Mesenchymal stem cell (in vitro differentiated cells and primary cell): Measurements from ENCODE around the gene RGPD3.
"Not testable (repeated sequence)": the region's sequence is repeated elsewhere in the genome, so short reads cannot be mapped to it uniquely, and the experiment has no call there.

Experiments used
- DNase-seq: peaks from one replicate; pipeline ENCODE4 v3.0.0-alpha.2; 2013
- H2AFZ ChIP-seq: one replicate; pipeline ENCODE4 v1.6.1; 2013; ENCODE audit warnings: low read depth, mild to moderate bottlenecking, control low read depth, inconsistent platforms, low read length, moderate library complexity
- H2AK5ac ChIP-seq: 2 replicates; pipeline ENCODE4 v1.6.1; 2013; ENCODE audit warnings: low read length, moderate library complexity, mild to moderate bottlenecking, inconsistent platforms; ENCODE audit not compliant: severe bottlenecking
- H2BK120ac ChIP-seq: one replicate; pipeline ENCODE4 v1.6.1; 2013; ENCODE audit warnings: low read depth, mild to moderate bottlenecking, inconsistent platforms, low read length, moderate library complexity
- H2BK12ac ChIP-seq, 2 experiments: one replicate each; pipeline ENCODE4 v1.6.1; 2013; ENCODE audit warnings: inconsistent platforms in 2 of 2, low read length in 2 of 2, mild to moderate bottlenecking in 2 of 2, moderate library complexity in 2 of 2, control low read depth in 1 of 2
- H2BK15ac ChIP-seq: one replicate; pipeline ENCODE4 v1.6.1; 2013; ENCODE audit warnings: mild to moderate bottlenecking, low read depth, inconsistent platforms; ENCODE audit not compliant: poor library complexity, severe bottlenecking
- H2BK5ac ChIP-seq: 2 replicates; pipeline ENCODE4 v1.6.1; 2013; ENCODE audit warnings: low read depth, mild to moderate bottlenecking, low read length, control low read depth, inconsistent platforms; ENCODE audit not compliant: poor library complexity, severe bottlenecking
- H3K14ac ChIP-seq, 2 experiments: one replicate each; pipeline ENCODE4 v1.6.1; 2013; ENCODE audit warnings: inconsistent platforms in 2 of 2, low read length in 2 of 2, control low read depth in 1 of 2, mild to moderate bottlenecking in 1 of 2, moderate library complexity in 1 of 2
- H3K18ac ChIP-seq, 2 experiments: one replicate each; pipeline ENCODE4 v1.6.1; 2013; ENCODE audit warnings: inconsistent platforms in 2 of 2, low read length in 2 of 2, control low read depth in 1 of 2, low read depth in 1 of 2, mild to moderate bottlenecking in 1 of 2
- H3K23ac ChIP-seq, 2 experiments: one replicate each; pipeline ENCODE4 v1.6.1; 2013; ENCODE audit warnings: inconsistent platforms in 2 of 2, low read length in 2 of 2, mild to moderate bottlenecking in 2 of 2, moderate library complexity in 2 of 2, control low read depth in 1 of 2
- H3K27ac ChIP-seq: 2 replicates; pipeline ENCODE4 v1.5.1; 2013; ENCODE audit warnings: mild to moderate bottlenecking, moderate library complexity, low read length, control low read depth, inconsistent platforms; ENCODE audit not compliant: poor library complexity, severe bottlenecking
- H3K27me3 ChIP-seq, 2 experiments: 2 replicates each; pipeline versions ENCODE4 v1.6.1 to v1.7.0; 2013; ENCODE audit warnings: low read length in 2 of 2, mild to moderate bottlenecking in 2 of 2, moderate library complexity in 2 of 2, control low read depth in 1 of 2, inconsistent platforms in 1 of 2; ENCODE audit not compliant: control insufficient read depth in 1 of 2, insufficient read depth in 1 of 2
- H3K36me3 ChIP-seq, 2 experiments: 2 replicates each; pipeline versions ENCODE4 v1.6.1 to v1.7.0; 2013; ENCODE audit warnings: low read length in 2 of 2, control low read depth in 1 of 2, inconsistent platforms in 1 of 2, low read depth in 1 of 2, mild to moderate bottlenecking in 1 of 2; ENCODE audit not compliant: insufficient read depth in 2 of 2, control insufficient read depth in 1 of 2
- H3K4ac ChIP-seq, 2 experiments: one replicate each; pipeline ENCODE4 v1.6.1; 2013; ENCODE audit warnings: inconsistent platforms in 2 of 2, low read length in 2 of 2, mild to moderate bottlenecking in 2 of 2, moderate library complexity in 2 of 2, control low read depth in 1 of 2, low read depth in 1 of 2
- H3K4me1 ChIP-seq: 2 replicates; pipeline ENCODE4 v1.6.1; 2013; ENCODE audit warnings: low read depth, low read length, control low read depth; ENCODE audit not compliant: control insufficient read depth, insufficient read depth
- H3K4me2 ChIP-seq: 2 replicates; pipeline ENCODE4 v1.6.1; 2013; ENCODE audit warnings: low read length, mild to moderate bottlenecking, inconsistent platforms; ENCODE audit not compliant: poor library complexity, severe bottlenecking
- H3K4me3 ChIP-seq, 2 experiments: 2 replicates each; pipeline versions ENCODE4 v1.5.1 to v1.7.0; 2013; ENCODE audit warnings: low read length in 2 of 2, mild to moderate bottlenecking in 2 of 2, control low read depth in 1 of 2, low read depth in 1 of 2; ENCODE audit not compliant: insufficient read depth in 1 of 2
- H3K79me1 ChIP-seq: replicated peaks from 2 replicates; pipeline ENCODE4 v1.6.1; 2013; ENCODE audit warnings: mild to moderate bottlenecking, control low read depth, low read length, inconsistent platforms; ENCODE audit not compliant: poor library complexity, severe bottlenecking
- H3K9ac ChIP-seq: 2 replicates; pipeline ENCODE4 v1.7.0; 2013; ENCODE audit warnings: mild to moderate bottlenecking, low read length, moderate library complexity
- H3K9me3 ChIP-seq: 2 replicates; pipeline ENCODE4 v1.7.0; 2013; ENCODE audit warnings: mild to moderate bottlenecking, low read length; ENCODE audit not compliant: control insufficient read depth
- H4K8ac ChIP-seq: one replicate; pipeline ENCODE4 v1.6.1; 2013; ENCODE audit warnings: inconsistent platforms, mild to moderate bottlenecking, low read length, moderate library complexity
- H4K91ac ChIP-seq: one replicate; pipeline ENCODE4 v1.6.1; 2013; ENCODE audit warnings: mild to moderate bottlenecking, low read length, inconsistent platforms
- WGBS: methylation state at CpG from one replicate; pipeline ENCODE4 v1.1.7; 2013; ENCODE audit warnings: mixed read lengths; 5-methylcytosine and 5-hydroxymethylcytosine counted together

The RGPD3 gene

DNA sequence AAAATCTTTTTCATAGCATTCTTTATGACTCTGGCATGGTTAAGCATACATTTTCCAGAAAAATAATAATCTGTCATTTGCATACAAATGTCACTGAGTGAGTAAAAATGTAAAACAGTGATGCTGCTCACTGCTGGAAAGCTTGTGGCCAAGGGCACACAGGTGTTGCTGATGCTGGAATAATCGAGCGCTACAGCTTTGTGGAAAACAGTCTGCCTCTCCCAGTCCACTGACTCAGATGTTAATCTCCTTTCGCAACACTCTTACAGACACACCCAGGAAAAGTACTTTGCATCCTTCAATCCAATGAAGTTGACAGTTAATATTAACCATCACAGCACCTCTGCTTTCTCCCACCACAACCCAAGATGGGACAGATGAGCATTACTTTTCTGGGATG lies 46.6 kb upstream of the RGPD3 start:
- not testable (repeated sequence) for H3K18ac ChIP-seq, H3K23ac ChIP-seq, H3K36me3 ChIP-seq, H3K27ac ChIP-seq, H4K91ac ChIP-seq, H4K8ac ChIP-seq, H3K79me1 ChIP-seq, H3K14ac ChIP-seq, H2AFZ ChIP-seq, H3K9me3 ChIP-seq, H2BK5ac ChIP-seq, H2AK5ac ChIP-seq, H2BK120ac ChIP-seq, H3K4me1 ChIP-seq, H3K9ac ChIP-seq, H3K4ac ChIP-seq, H3K27me3 ChIP-seq, H3K4me3 ChIP-seq, H2BK12ac ChIP-seq, H2BK15ac ChIP-seq, H3K4me2 ChIP-seq
- 92% methylated on average over 3 of the region's 3 CpGs for WGBS
- DNase-seq, result peak; percentile 4

DNA sequence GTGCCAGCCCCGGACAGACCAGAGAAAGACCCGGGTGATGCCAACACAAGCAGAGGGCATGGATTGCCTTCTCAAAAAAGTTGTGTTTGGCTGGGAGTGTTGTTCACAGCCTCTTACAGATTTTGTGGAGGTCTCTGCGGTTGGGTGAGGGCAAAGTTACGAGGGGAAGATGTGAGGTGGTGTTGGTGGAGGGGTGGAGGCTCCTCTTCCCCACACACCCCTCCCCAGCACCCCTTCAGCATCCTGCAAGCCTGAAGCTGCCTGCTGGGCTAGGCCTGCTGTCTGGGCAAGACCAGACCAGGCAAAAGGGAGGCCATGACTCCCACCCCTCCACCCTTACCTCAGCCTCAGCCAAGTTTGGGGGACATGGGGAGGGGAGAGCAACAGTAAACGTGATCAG lies 45.2 kb upstream of the RGPD3 start:
- 100% methylated on average over 2 of the region's 5 CpGs for WGBS
- H3K18ac ChIP-seq, H2AK5ac ChIP-seq, H3K36me3 ChIP-seq, H3K4me2 ChIP-seq, H3K9me3 ChIP-seq, H3K9ac ChIP-seq, H3K4me3 ChIP-seq, H3K14ac ChIP-seq, H3K23ac ChIP-seq, H2BK120ac ChIP-seq, H3K4ac ChIP-seq, H2BK12ac ChIP-seq, H2BK15ac ChIP-seq, H3K27me3 ChIP-seq, H3K79me1 ChIP-seq, H3K27ac ChIP-seq, H2AFZ ChIP-seq, H4K8ac ChIP-seq, DNase-seq, H3K4me1 ChIP-seq, H4K91ac ChIP-seq, H2BK5ac ChIP-seq: not testable (repeated sequence)

DNA sequence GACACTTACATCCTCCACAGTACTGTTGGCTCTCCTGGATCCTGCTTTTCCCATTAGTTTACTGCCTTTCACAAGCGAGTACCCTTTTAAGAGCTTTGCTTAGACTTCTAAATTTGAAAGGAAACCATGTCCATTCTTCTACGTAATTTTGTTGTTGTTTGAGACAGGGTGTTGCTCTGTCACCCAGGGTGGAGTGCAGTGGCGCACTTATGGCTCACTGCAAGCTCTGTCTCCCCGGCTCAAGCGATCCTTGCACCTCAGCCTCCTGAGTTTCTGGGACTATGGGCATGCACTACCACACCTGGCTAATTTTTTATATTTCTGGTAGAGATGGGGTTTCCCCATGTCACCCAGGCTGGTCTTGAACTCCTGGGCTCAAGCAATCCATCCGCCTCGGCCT lies 43.7 kb upstream of the RGPD3 start:
- H2BK120ac ChIP-seq, H3K23ac ChIP-seq, H2BK5ac ChIP-seq, H3K79me1 ChIP-seq, H3K4me2 ChIP-seq, H3K18ac ChIP-seq, H3K4ac ChIP-seq, H3K27ac ChIP-seq, H3K36me3 ChIP-seq, H2AFZ ChIP-seq, H2AK5ac ChIP-seq, H3K27me3 ChIP-seq, H2BK12ac ChIP-seq, H2BK15ac ChIP-seq, DNase-seq, H3K9me3 ChIP-seq, H4K8ac ChIP-seq, H4K91ac ChIP-seq, H3K4me1 ChIP-seq, H3K14ac ChIP-seq: not testable (repeated sequence)
- Histone ChIP-seq H3K4me3 (peak overlapping the region in 1 of 2 experiments; percentile 61), H3K9ac (peak overlapping the region; percentile 75)
- WGBS, result 90% methylated on average over 5 of the region's 7 CpGs

DNA sequence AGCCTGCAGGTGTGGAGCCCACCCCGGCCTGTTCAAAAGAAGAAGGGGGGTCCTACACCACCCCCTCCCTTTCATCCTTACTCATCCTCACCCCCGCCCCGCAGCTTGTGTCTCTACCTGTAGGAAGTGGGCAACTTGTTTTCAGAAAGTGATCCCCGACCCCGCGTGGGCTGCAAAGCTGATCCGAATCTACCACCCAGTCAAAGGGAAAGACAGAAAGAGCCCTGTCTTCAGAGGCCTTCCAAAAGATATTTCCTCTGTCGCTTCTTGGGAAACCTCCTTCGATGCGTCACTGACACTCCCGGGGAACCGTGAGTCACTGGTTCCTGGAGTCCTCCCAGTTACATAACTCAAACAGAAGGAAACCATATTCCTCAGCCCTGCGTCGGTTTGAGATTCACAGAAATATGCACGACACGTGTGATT lies 43.3 kb upstream of the RGPD3 start:
- H2BK12ac ChIP-seq, H3K18ac ChIP-seq, H3K36me3 ChIP-seq, H3K4ac ChIP-seq, H2AK5ac ChIP-seq, H4K8ac ChIP-seq, H3K23ac ChIP-seq, H2BK15ac ChIP-seq, H3K9me3 ChIP-seq, H2AFZ ChIP-seq, H4K91ac ChIP-seq, H3K27ac ChIP-seq, H3K14ac ChIP-seq, H2BK120ac ChIP-seq, H3K27me3 ChIP-seq, H3K79me1 ChIP-seq, H2BK5ac ChIP-seq, H3K4me2 ChIP-seq, H3K4me1 ChIP-seq: not testable (repeated sequence)
- 52% methylated on average over 14 of the region's 16 CpGs for WGBS
- DNase-seq, result peak; percentile 73
- Histone ChIP-seq H3K9ac (peak overlapping the region; percentile 75), H3K4me3 (peak overlapping the region in 1 of 2 experiments; percentile 61)
